Panc1 (cell line): ENCODE measurements around the gene MLLT10. TPM values are rescaled to one million over a fixed set of nuclear protein-coding genes. Genes with fewer than 3 reads are reported as not detected.

Source experiments
- ATAC-seq: fragments of 200-7000 bp; cut with Tn5 transposase; 2 replicates; pipeline ENCODE4 v1.9.1; 2020; ENCODE audit warnings: mild to moderate bottlenecking, moderate library complexity
- BruUV-seq: library from RNA; stranded (reverse); fragments of 400-500 nt; replicated peaks from 2 replicates; lab custom pipeline; 2021; lab: Mats Ljungman, UMichigan
- CTCF ChIA-PET: fragments of 300-600 bp; sonication (Branson Sonifier 250); formaldehyde crosslinking; loops from one replicate; lab custom pipeline; 2022; ENCODE audit warnings: antibody characterized with exemption; lab: Charles Lee
- POLR2A ChIA-PET: fragments of 300-600 bp; sonication (Branson Sonifier 250); formaldehyde crosslinking; loops from one replicate; lab custom pipeline; 2022; ENCODE audit warnings: antibody characterized with exemption; lab: Charles Lee
- DNase-seq: peaks from one replicate; pipeline ENCODE4 v3.0.0-alpha.2; 2010; ENCODE audit warnings: low read depth, low spot score
- H3K27ac ChIP-seq: 2 replicates; pipeline ENCODE4 v1.5.1; 2011; ENCODE audit warnings: mild to moderate bottlenecking, low read length, inconsistent platforms
- H3K27me3 ChIP-seq: fragments of 200-500 bp; sonication (Bioruptor generic); 2 replicates; pipeline ENCODE4 v1.6.0; 2014; ENCODE audit warnings: low read length, inconsistent platforms; ENCODE audit not compliant: control insufficient read depth, insufficient read depth
- H3K36me3 ChIP-seq: fragments of 200-500 bp; sonication (Bioruptor generic); 2 replicates; pipeline ENCODE4 v1.5.1; 2014; ENCODE audit warnings: inconsistent platforms, mild to moderate bottlenecking, low read length, moderate library complexity; ENCODE audit not compliant: control insufficient read depth, insufficient read depth
- H3K4me1 ChIP-seq: 2 replicates; pipeline ENCODE4 v1.5.1; 2011; ENCODE audit warnings: inconsistent platforms, mild to moderate bottlenecking, low read length, moderate library complexity; ENCODE audit not compliant: control insufficient read depth, insufficient read depth
- H3K4me3 ChIP-seq, 2 experiments: 2 replicates each; pipeline ENCODE4 v1.5.1; 2011 to 2012; ENCODE audit warnings: low read depth in 2 of 2, low read length in 2 of 2, mild to moderate bottlenecking in 2 of 2, inconsistent platforms in 1 of 2, moderate library complexity in 1 of 2
- H3K9me3 ChIP-seq: fragments of 200-500 bp; sonication (Bioruptor generic); 2 replicates; pipeline ENCODE4 v1.5.1; 2014; ENCODE audit warnings: low read depth, mild to moderate bottlenecking, inconsistent platforms, low read length, moderate library complexity; ENCODE audit not compliant: control insufficient read depth, insufficient read depth
- CTCF ChIP-seq: fragments of 450-650 bp; IDR thresholded peaks from 2 replicates; pipeline ENCODE4 v1.5.1; 2017; ENCODE audit warnings: mild to moderate bottlenecking
- POLR2AphosphoS5 ChIP-seq: IDR thresholded peaks from 2 replicates; pipeline ENCODE4 v1.6.1; 2012; ENCODE audit warnings: mild to moderate bottlenecking, low read depth, low read length, moderate library complexity
- REST ChIP-seq, 2 experiments: IDR thresholded peaks; 2 replicates each; pipeline ENCODE4 v1.6.1; 2011 to 2012; ENCODE audit warnings: low read depth in 2 of 2, control low read depth in 1 of 2, low read length in 1 of 2, mild to moderate bottlenecking in 1 of 2, moderate library complexity in 1 of 2; ENCODE audit not compliant: insufficient read depth in 1 of 2
- SIN3A ChIP-seq: IDR thresholded peaks from 2 replicates; pipeline ENCODE4 v1.6.1; 2012; ENCODE audit warnings: low read depth, mild to moderate bottlenecking, low read length, moderate library complexity, borderline replicate concordance; ENCODE audit not compliant: insufficient read depth
- TCF7L2 ChIP-seq: IDR thresholded peaks from 2 replicates; pipeline ENCODE4 v1.6.1; 2011; ENCODE audit warnings: mild to moderate bottlenecking, low read depth, low read length, inconsistent platforms
- in situ Hi-C: cut with HindIII; loops from 2 replicates; pipeline ENCODE4 v1.10.0; 2016; ENCODE audit warnings: low sequenced_read_pairs, low pct_unique_long_range_greater_than_20kb
- intact Hi-C: fragments of 100-400 bp; cut with micrococcal nuclease; formaldehyde crosslinking; loops from one replicate; pipeline ENCODE4 v1.10.0; 2022; ENCODE audit not compliant: unreplicated experiment
- total RNA-seq: library from RNA; stranded (reverse); gene quantifications from one replicate; pipeline ENCODE4 v1.2.1, GENCODE V29; 2021; ENCODE audit not compliant: unreplicated experiment

The MLLT10 gene
- total RNA-seq, 1 experiment from 2014 or later = 33.4 TPM

- no peaks in the 10 kb centered on the region for H3K27me3 ChIP-seq
- CTCF ChIA-PET = no interaction called here
- H3K4me3 ChIP-seq = no peak overlapping the region
- ATAC-seq = no peak
- no peak for TF ChIP-seq REST (IDR thresholded peaks at IDR 0.05; ENCODE audit: insufficient read depth in 1 of 2, low read depth in 2 of 2, low read length in 1 of 2)
- TF ChIP-seq SIN3A = no peak
- no peak for TF ChIP-seq TCF7L2
- no peak for TF ChIP-seq CTCF
- TF ChIP-seq POLR2AphosphoS5 = no peak
- H3K27ac ChIP-seq = no peak overlapping the region
- intact Hi-C loops = no loop called here
- peaks cover 9% of the 10 kb centered on the region; the same call in 1 of the 2 replicates for H3K9me3 ChIP-seq
- no TSS peak for BruUV-seq
- no peaks in the 10 kb centered on the region for H3K4me1 ChIP-seq
- POLR2A ChIA-PET = no interaction called here
- in situ Hi-C loops = no loop called here
- H3K36me3 ChIP-seq = no peaks in the 10 kb centered on the region
- no peak for DNase-seq
These were observed 166.4 kb downstream of the MLLT10 start for GRCh38 chr10:21700474-21700873.

- H3K36me3 ChIP-seq = no peaks in the 10 kb centered on the region
- ATAC-seq (no peak), DNase-seq (no peak)
- intact Hi-C loops (no loop called here), in situ Hi-C loops (no loop called here)
- H3K27ac ChIP-seq = no peak overlapping the region
- TF ChIP-seq POLR2AphosphoS5 = no peak
- TF ChIP-seq CTCF = no peak
- TF ChIP-seq REST (IDR thresholded peaks at IDR 0.05; ENCODE audit: insufficient read depth in 1 of 2, low read depth in 2 of 2, low read length in 1 of 2) = no peak
- TF ChIP-seq TCF7L2 = no peak
- no peak for TF ChIP-seq SIN3A
- BruUV-seq = no TSS peak
- H3K4me1 ChIP-seq = no peaks in the 10 kb centered on the region
- POLR2A ChIA-PET = interaction anchor here (0.6 kb wide), 1 partner anchor 681 kb away, joined by 3 read pairs; no protein-coding TSS in a partner anchor
- peaks cover 9% of the 10 kb centered on the region; the same call in 1 of the 2 replicates for H3K9me3 ChIP-seq
- CTCF ChIA-PET = no interaction called here
- H3K27me3 ChIP-seq = no peaks in the 10 kb centered on the region
- no peak overlapping the region for H3K4me3 ChIP-seq
These were observed 168.6 kb downstream of the MLLT10 start for GRCh38 chr10:21702633-21703111.
